Measurements from ENCODE around the gene SPTBN4.
"Not testable (repeated sequence)": the region's sequence is repeated elsewhere in the genome, so short reads cannot be mapped to it uniquely, and the experiment has no call there.

Gene SPTBN4

GRCh38 chr19:40586611-40587010, 119.8 kb downstream of the SPTBN4 start:
- DNase-seq (ENCODE audit: extremely low spot score): no peak
- ChIA-PET CTCF (interaction anchor here (1.2 to 3.3 kb wide), 4 partner anchors 13 to 166 kb away, joined by 3 to 16 read pairs (median 3); no protein-coding TSS in a partner anchor), POLR2A (interaction anchor here (0.7 kb wide), 1 partner anchor 138 kb away, joined by 3 read pairs; no protein-coding TSS in a partner anchor)
- no peak for TF ChIP-seq CTCF (IDR thresholded peaks at IDR 0.05; ENCODE audit: control extremely low read depth, extremely low read depth, low read depth, missing control alignments)

GRCh38 chr19:40588110-40588854, 121.5 kb downstream of the SPTBN4 start:
- ChIA-PET CTCF (interaction anchor here (1.3 to 3.3 kb wide), 2 partner anchors 11 to 14 kb away, joined by 4 to 16 read pairs; no protein-coding TSS in a partner anchor), POLR2A (no interaction called here)
- TF ChIP-seq CTCF (IDR thresholded peaks at IDR 0.05; ENCODE audit: control extremely low read depth, extremely low read depth, low read depth, missing control alignments): no peak
- DNase-seq (ENCODE audit: extremely low spot score): no peak

GRCh38 chr19:40588926-40589569, 122.2 kb downstream of the SPTBN4 start:
- no peak for DNase-seq (ENCODE audit: extremely low spot score)
- ChIA-PET POLR2A (no interaction called here), CTCF (interaction anchor here (3.3 kb wide), 1 partner anchor 10 kb away, joined by 16 read pairs; no protein-coding TSS in a partner anchor)
- no peak for TF ChIP-seq CTCF (IDR thresholded peaks at IDR 0.05; ENCODE audit: control extremely low read depth, extremely low read depth, low read depth, missing control alignments)

GRCh38 chr19:40589591-40590429, 123.0 kb downstream of the SPTBN4 start:
- TF ChIP-seq CTCF (IDR thresholded peaks at IDR 0.05; ENCODE audit: control extremely low read depth, extremely low read depth, low read depth, missing control alignments): no peak
- CTCF ChIA-PET: interaction anchor here (1.0 to 1.8 kb wide), 4 partner anchors 11 to 73 kb away, joined by 3 to 7 read pairs (median 4); no protein-coding TSS in a partner anchor
- POLR2A ChIA-PET: no interaction called here
- DNase-seq (ENCODE audit: extremely low spot score): no peak

- POLR2A ChIA-PET: no interaction called here
- no peak for DNase-seq (ENCODE audit: extremely low spot score)
Measured at GRCh38 chr19:40590464-40591265, 123.9 kb downstream of the SPTBN4 start.

GRCh38 chr19:40591724-40592123, 124.9 kb downstream of the SPTBN4 start:
- CTCF ChIA-PET: interaction anchor here (0.7 to 1.4 kb wide), 3 partner anchors 14 to 50 kb away, joined by 3 to 4 read pairs (median 4); no protein-coding TSS in a partner anchor
- POLR2A ChIA-PET; DNase-seq (ENCODE audit: extremely low spot score): not testable (repeated sequence)

More at GRCh38 chr19:40590464-40591265, 123.9 kb downstream of the SPTBN4 start:
- no peak for TF ChIP-seq CTCF (IDR thresholded peaks at IDR 0.05; ENCODE audit: control extremely low read depth, extremely low read depth, low read depth, missing control alignments)
- CTCF ChIA-PET: interaction anchor here (0.6 to 1.8 kb wide), 6 partner anchors 12 to 73 kb away, joined by 3 to 7 read pairs (median 4); no protein-coding TSS in a partner anchor
